ENCODE results near the gene DICER1.
"Not testable (repeated sequence)": the region's sequence is repeated elsewhere in the genome, so short reads cannot be mapped to it uniquely, and the experiment has no call there.

Gene DICER1

DNA sequence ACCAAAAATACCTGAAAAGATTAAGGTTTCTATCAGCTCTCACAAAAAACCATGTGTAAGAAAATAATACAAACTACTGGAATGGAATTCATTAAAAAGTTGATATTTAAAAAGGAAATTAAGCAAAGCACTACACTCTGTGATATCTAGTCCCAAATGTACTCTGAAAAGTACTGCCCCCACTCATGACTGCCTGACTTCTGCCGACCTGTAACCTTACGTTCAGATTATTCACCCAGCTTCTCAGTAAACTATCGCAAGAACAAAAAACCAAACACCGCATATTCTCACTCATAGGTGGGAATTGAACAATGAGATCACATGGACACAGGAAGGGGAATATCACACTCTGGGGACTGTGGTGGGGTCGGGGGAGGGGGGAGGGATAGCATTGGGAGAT lies 18.9 kb downstream of the DICER1 start:
- H3K4me1 ChIP-seq (ENCODE audit: insufficient read depth, low read length) = peaks cover 41% of the 10 kb centered on the region

DNA sequence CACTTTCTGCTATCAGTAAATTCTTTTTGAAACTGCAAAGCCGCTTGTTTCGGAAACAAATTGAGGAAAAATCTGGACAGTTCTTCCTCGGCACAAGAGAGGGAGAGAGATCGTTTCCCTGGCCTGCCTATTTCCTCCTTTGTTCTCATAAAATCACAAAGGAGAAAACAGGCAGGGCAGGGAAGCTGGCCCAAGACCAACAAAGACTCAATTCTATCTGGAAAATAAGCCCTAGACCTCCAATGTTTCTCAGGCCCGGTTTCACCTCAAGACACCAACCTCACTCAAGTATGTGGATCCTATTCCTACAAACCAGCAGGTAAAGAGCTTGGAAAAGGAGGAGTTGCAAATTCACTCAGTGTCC lies 19.5 kb downstream of the DICER1 start:
- Histone ChIP-seq H3K27me3 (ENCODE audit: insufficient read depth, low read length) (no peaks in the 10 kb centered on the region), H2AFZ (ENCODE audit: low read depth, low read length) (no peak overlapping the region), H3K4me3 (ENCODE audit: low read length) (no peak overlapping the region), H3K4me1 (ENCODE audit: insufficient read depth, low read length) (peaks cover 47% of the 10 kb centered on the region), H3K9me3 (ENCODE audit: low read length) (no peaks in the 10 kb centered on the region), H3K36me3 (ENCODE audit: insufficient read depth, low read length) (peaks cover 4% of the 10 kb centered on the region)

More for the DNA sequence above, 18.9 kb downstream of the DICER1 start:
- H3K4me3 ChIP-seq (ENCODE audit: low read length); H3K9me3 ChIP-seq (ENCODE audit: low read length); H3K27me3 ChIP-seq (ENCODE audit: insufficient read depth, low read length); H3K36me3 ChIP-seq (ENCODE audit: insufficient read depth, low read length); H2AFZ ChIP-seq (ENCODE audit: low read depth, low read length): not testable (repeated sequence)

DNA sequence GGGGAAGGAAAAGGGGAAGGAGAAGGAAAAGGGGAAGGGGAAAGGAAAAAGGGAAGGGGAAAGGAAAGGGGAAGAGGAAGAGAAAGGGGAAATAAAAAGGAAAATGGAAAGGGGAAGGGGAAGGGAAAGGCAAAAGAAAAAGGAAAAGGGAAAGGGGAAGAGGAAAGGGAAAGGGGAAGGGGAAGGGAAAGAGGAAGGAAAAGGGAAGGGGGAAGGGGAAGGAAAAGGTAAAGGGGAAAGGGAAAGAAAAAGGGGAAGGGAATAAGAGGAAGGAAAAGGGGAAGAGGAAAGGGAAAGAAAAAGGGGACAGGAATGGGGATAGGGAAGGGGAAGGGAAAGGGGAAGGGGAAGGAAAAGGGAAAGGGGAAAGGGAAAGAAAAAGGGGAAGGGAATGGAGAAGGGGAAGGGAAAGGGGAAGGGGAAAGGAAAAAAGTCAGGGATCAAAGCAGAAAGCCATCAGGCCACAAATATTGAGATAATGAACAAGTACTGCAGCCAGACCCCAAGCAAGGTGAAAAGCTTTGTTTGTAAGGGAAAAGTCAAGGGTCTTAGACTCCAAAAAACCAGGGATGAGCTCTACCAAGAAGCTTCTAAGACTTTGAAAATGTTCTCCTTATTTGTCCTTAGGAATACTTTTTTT lies 20.0 kb downstream of the DICER1 start:
- Histone ChIP-seq H3K4me3 (ENCODE audit: low read length) (no peak overlapping the region), H3K4me1 (ENCODE audit: insufficient read depth, low read length) (peaks cover 52% of the 10 kb centered on the region)

DNA sequence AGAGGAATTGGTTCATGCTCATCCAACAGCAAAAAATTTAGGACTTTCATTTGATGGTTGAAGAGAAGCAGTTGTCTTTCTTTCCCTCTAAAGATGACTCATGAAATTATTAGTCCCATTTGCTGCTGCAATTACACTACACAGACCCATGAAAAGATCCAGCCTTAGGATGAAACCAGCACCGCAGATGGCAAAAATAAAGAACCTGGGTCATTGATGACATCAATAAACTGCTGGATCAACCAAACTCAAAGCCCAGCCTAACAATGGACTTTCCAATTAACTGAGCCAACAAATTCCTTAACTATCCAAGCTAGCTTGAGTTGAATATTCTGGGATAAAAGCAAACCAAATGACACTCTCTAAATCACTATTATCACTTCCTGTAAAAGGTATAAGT lies 20.7 kb downstream of the DICER1 start:
- Histone ChIP-seq H3K4me1 (ENCODE audit: insufficient read depth, low read length) (peaks cover 58% of the 10 kb centered on the region), H3K36me3 (ENCODE audit: insufficient read depth, low read length) (peaks cover 6% of the 10 kb centered on the region)

More for the DNA sequence above, 20.0 kb downstream of the DICER1 start:
- Histone ChIP-seq H3K9me3 (ENCODE audit: low read length) (no peaks in the 10 kb centered on the region), H3K27me3 (ENCODE audit: insufficient read depth, low read length) (no peaks in the 10 kb centered on the region), H2AFZ (ENCODE audit: low read depth, low read length) (no peak overlapping the region), H3K36me3 (ENCODE audit: insufficient read depth, low read length) (peaks cover 4% of the 10 kb centered on the region)

DNA sequence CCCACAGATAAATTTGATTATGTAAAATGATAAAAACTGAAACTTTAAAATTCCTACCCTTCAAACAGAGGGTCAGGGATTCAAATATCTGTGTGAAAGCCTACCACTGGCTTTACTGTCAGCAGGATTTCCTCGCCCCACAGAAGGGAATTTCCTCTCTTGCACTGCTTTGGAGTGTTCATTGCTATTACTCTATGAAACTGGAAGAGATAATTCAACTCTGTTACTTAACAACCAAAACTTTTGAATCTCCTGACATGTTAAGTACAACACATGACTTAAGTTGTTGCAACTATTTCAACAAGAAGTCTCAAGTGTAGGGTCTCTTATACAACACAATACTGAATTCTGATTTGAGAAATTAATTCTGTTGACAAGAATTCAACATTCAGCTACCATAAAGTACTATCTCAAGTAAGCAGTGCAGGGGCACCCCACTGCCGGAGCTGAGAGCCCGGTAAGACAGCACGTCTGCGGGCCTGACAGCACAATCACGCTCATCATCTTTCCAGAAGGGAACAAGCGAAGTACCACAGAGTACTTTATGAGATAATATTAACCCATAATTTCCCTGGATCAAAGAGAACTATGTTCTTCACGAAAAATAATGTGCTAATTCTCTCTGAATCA lies 22.9 kb downstream of the DICER1 start:
- H3K4me1 ChIP-seq (ENCODE audit: insufficient read depth, low read length) = peaks cover 57% of the 10 kb centered on the region
- no peak overlapping the region for H3K4me3 ChIP-seq (ENCODE audit: low read length)
- peaks cover 18% of the 10 kb centered on the region for H3K36me3 ChIP-seq (ENCODE audit: insufficient read depth, low read length)
- H3K27me3 ChIP-seq (ENCODE audit: insufficient read depth, low read length) = no peaks in the 10 kb centered on the region
- H2AFZ ChIP-seq (ENCODE audit: low read depth, low read length) = no peak overlapping the region
- no peaks in the 10 kb centered on the region for H3K9me3 ChIP-seq (ENCODE audit: low read length)

More for the DNA sequence above, 20.7 kb downstream of the DICER1 start:
- Histone ChIP-seq H2AFZ (ENCODE audit: low read depth, low read length) (no peak overlapping the region), H3K9me3 (ENCODE audit: low read length) (no peaks in the 10 kb centered on the region), H3K27me3 (ENCODE audit: insufficient read depth, low read length) (no peaks in the 10 kb centered on the region), H3K4me3 (ENCODE audit: low read length) (no peak overlapping the region)

DNA sequence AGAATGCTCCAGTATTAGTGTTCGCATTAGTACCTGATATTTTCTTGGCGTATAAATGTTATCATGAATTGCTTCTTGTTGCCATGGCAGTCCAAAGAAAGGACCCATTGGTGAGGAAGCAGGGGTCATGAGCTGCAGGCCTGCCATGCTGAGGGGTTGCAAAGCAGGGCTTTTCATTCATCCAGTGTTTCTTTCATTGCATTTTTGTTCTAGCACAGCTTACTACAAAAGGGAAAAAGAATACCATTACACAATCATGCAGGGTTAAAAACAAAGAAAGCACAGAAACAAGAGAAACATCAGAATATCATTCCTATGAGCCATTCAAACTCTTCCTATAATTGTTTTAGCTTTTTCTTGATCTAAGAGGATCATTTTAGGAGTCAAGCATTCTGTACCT lies 24.0 kb downstream of the DICER1 start:
- Histone ChIP-seq H3K4me3 (ENCODE audit: low read length) (no peak overlapping the region), H3K36me3 (ENCODE audit: insufficient read depth, low read length) (peaks cover 27% of the 10 kb centered on the region), H2AFZ (ENCODE audit: low read depth, low read length) (no peak overlapping the region), H3K9me3 (ENCODE audit: low read length) (no peaks in the 10 kb centered on the region), H3K4me1 (ENCODE audit: insufficient read depth, low read length) (peaks cover 49% of the 10 kb centered on the region), H3K27me3 (ENCODE audit: insufficient read depth, low read length) (no peaks in the 10 kb centered on the region)

- peaks cover 45% of the 10 kb centered on the region for H3K4me1 ChIP-seq (ENCODE audit: insufficient read depth, low read length)
- H3K9me3 ChIP-seq (ENCODE audit: low read length) = no peaks in the 10 kb centered on the region
- H3K4me3 ChIP-seq (ENCODE audit: low read length) = no peak overlapping the region
- H3K27me3 ChIP-seq (ENCODE audit: insufficient read depth, low read length) = no peaks in the 10 kb centered on the region
- H3K36me3 ChIP-seq (ENCODE audit: insufficient read depth, low read length) = peaks cover 27% of the 10 kb centered on the region
- H2AFZ ChIP-seq (ENCODE audit: low read depth, low read length) = no peak overlapping the region
Measured at GRCh38 chr14:95132760-95133159, 24.6 kb downstream of the DICER1 start.

DNA sequence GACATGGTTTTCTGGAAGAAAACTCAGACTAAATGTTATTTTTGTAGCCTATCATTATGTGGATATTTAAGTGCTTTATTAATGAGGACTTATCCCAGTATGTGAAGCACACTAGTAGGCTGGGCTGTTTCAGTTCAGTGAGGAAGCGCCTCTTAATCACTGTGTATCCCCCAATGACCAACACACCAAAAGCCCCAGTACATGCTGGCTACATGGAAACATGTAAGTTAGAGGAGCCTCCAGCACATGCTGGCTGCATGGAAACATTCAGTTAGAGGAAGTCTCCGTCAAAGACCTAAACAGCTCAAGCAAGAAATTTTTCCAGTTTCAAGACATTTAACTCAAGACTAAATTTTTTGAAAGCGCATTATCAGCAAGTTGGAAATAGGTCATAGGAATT lies 26.8 kb downstream of the DICER1 start:
- Histone ChIP-seq H3K36me3 (ENCODE audit: insufficient read depth, low read length) (peaks cover 39% of the 10 kb centered on the region), H3K4me3 (ENCODE audit: low read length) (no peak overlapping the region), H3K27me3 (ENCODE audit: insufficient read depth, low read length) (no peaks in the 10 kb centered on the region), H3K4me1 (ENCODE audit: insufficient read depth, low read length) (peaks cover 44% of the 10 kb centered on the region), H3K9me3 (ENCODE audit: low read length) (no peaks in the 10 kb centered on the region), H2AFZ (ENCODE audit: low read depth, low read length) (no peak overlapping the region)

GRCh38 chr14:95128140-95128539 lies 29.2 kb downstream of the DICER1 start:
- Histone ChIP-seq H3K4me1 (ENCODE audit: insufficient read depth, low read length) (peaks cover 24% of the 10 kb centered on the region), H3K4me3 (ENCODE audit: low read length) (no peak overlapping the region), H3K36me3 (ENCODE audit: insufficient read depth, low read length) (peaks cover 60% of the 10 kb centered on the region), H2AFZ (ENCODE audit: low read depth, low read length) (no peak overlapping the region), H3K9me3 (ENCODE audit: low read length) (no peaks in the 10 kb centered on the region), H3K27me3 (ENCODE audit: insufficient read depth, low read length) (no peaks in the 10 kb centered on the region)

GRCh38 chr14:95127531-95127911 lies 29.8 kb downstream of the DICER1 start:
- Histone ChIP-seq H3K9me3 (ENCODE audit: low read length) (no peaks in the 10 kb centered on the region), H2AFZ (ENCODE audit: low read depth, low read length) (no peak overlapping the region), H3K4me3 (ENCODE audit: low read length) (no peak overlapping the region), H3K4me1 (ENCODE audit: insufficient read depth, low read length) (peaks cover 17% of the 10 kb centered on the region), H3K27me3 (ENCODE audit: insufficient read depth, low read length) (no peaks in the 10 kb centered on the region), H3K36me3 (ENCODE audit: insufficient read depth, low read length) (peaks cover 61% of the 10 kb centered on the region)

GRCh38 chr14:95126906-95127530 lies 30.3 kb downstream of the DICER1 start:
- Histone ChIP-seq H3K4me3 (ENCODE audit: low read length) (no peak overlapping the region), H3K27me3 (ENCODE audit: insufficient read depth, low read length) (no peaks in the 10 kb centered on the region), H3K9me3 (ENCODE audit: low read length) (no peaks in the 10 kb centered on the region), H3K36me3 (ENCODE audit: insufficient read depth, low read length) (peaks cover 62% of the 10 kb centered on the region), H2AFZ (ENCODE audit: low read depth, low read length) (no peak overlapping the region), H3K4me1 (ENCODE audit: insufficient read depth, low read length) (peaks cover 12% of the 10 kb centered on the region)

GRCh38 chr14:95125915-95126314 lies 31.4 kb downstream of the DICER1 start:
- H2AFZ ChIP-seq (ENCODE audit: low read depth, low read length) = no peak overlapping the region
- H3K4me1 ChIP-seq (ENCODE audit: insufficient read depth, low read length) = peaks cover 5% of the 10 kb centered on the region
- H3K27me3 ChIP-seq (ENCODE audit: insufficient read depth, low read length) = no peaks in the 10 kb centered on the region
- no peaks in the 10 kb centered on the region for H3K9me3 ChIP-seq (ENCODE audit: low read length)
- H3K36me3 ChIP-seq (ENCODE audit: insufficient read depth, low read length) = peaks cover 64% of the 10 kb centered on the region
- H3K4me3 ChIP-seq (ENCODE audit: low read length) = no peak overlapping the region

DNA sequence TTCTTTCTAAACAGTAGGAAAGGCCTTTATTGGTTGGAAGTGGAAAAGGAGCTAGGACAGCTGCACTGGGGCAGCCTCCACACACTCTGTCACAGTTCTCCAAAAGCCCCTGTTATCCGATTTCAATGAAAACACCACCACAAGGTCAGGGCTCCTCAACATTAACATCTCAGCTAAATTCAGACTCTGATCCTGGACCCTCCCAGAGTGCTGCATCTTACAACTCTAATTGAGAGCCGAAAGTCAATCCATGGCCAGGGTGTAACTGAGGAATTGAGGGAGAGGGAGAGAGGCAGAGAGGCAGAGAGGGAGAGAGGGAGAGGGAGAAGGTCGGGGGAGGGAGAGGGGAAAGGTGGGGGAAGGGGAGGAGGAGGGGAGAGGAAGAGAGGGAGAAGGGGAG lies 32.1 kb downstream of the DICER1 start:
- H2AFZ ChIP-seq (ENCODE audit: low read depth, low read length) = no peak overlapping the region
- no peak overlapping the region for H3K4me3 ChIP-seq (ENCODE audit: low read length)
- peaks cover 63% of the 10 kb centered on the region for H3K36me3 ChIP-seq (ENCODE audit: insufficient read depth, low read length)
- peaks cover 5% of the 10 kb centered on the region for H3K4me1 ChIP-seq (ENCODE audit: insufficient read depth, low read length)
- no peaks in the 10 kb centered on the region for H3K9me3 ChIP-seq (ENCODE audit: low read length)
- no peaks in the 10 kb centered on the region for H3K27me3 ChIP-seq (ENCODE audit: insufficient read depth, low read length)

All from neuron (in vitro differentiated cells).